Measurements from ENCODE around the gene AKT2.

AKT2 gene

GRCh38 chr19:40241809-40242384 lies 43.2 kb downstream of the AKT2 start:
- no peak for ATAC-seq (replicated peaks; ENCODE audit: extremely low read depth, poor library complexity, severe bottlenecking)

GRCh38 chr19:40241125-40241808 lies 43.9 kb downstream of the AKT2 start:
- ATAC-seq (replicated peaks; ENCODE audit: extremely low read depth, poor library complexity, severe bottlenecking) (no peak), DNase-seq (ENCODE audit: low spot score in 2 of 2) (no peak)
- Mint-ChIP-seq H3K9me3 (no peaks in the 10 kb centered on the region), H3K4me1 (peaks cover 14% of the 10 kb centered on the region), H3K27ac (ENCODE audit: low read depth) (peak overlapping the region; percentile 78), H3K4me3 (no peak overlapping the region), H3K36me3 (ENCODE audit: insufficient read depth) (peaks cover 37% of the 10 kb centered on the region), H3K27me3 (no peaks in the 10 kb centered on the region)

More at GRCh38 chr19:40241809-40242384, 43.2 kb downstream of the AKT2 start:
- no peaks in the 10 kb centered on the region for H3K9me3 Mint-ChIP-seq
- no peaks in the 10 kb centered on the region for H3K27me3 Mint-ChIP-seq
- peak overlapping the region; percentile 78 for H3K27ac Mint-ChIP-seq (ENCODE audit: low read depth)
- no peak overlapping the region for H3K4me3 Mint-ChIP-seq
- H3K36me3 Mint-ChIP-seq (ENCODE audit: insufficient read depth) = peaks cover 38% of the 10 kb centered on the region
- DNase-seq (ENCODE audit: low spot score in 2 of 2) = no peak
- H3K4me1 Mint-ChIP-seq = peaks cover 18% of the 10 kb centered on the region

GRCh38 chr19:40240332-40240731 lies 44.8 kb downstream of the AKT2 start:
- Mint-ChIP-seq H3K27ac (ENCODE audit: low read depth) (no peak overlapping the region), H3K9me3 (no peaks in the 10 kb centered on the region), H3K4me1 (peaks cover 11% of the 10 kb centered on the region), H3K27me3 (no peaks in the 10 kb centered on the region), H3K36me3 (ENCODE audit: insufficient read depth) (peaks cover 39% of the 10 kb centered on the region), H3K4me3 (no peak overlapping the region)
- ATAC-seq (replicated peaks; ENCODE audit: extremely low read depth, poor library complexity, severe bottlenecking) = no peak
- DNase-seq (ENCODE audit: low spot score in 2 of 2) = no peak

GRCh38 chr19:40239415-40240226 lies 45.5 kb downstream of the AKT2 start:
- H3K27me3 Mint-ChIP-seq = no peaks in the 10 kb centered on the region
- peaks cover 4% of the 10 kb centered on the region for H3K4me1 Mint-ChIP-seq
- ATAC-seq (replicated peaks; ENCODE audit: extremely low read depth, poor library complexity, severe bottlenecking) (no peak), DNase-seq (ENCODE audit: low spot score in 2 of 2) (no peak)
- H3K4me3 Mint-ChIP-seq = no peak overlapping the region
- no peak overlapping the region for H3K27ac Mint-ChIP-seq (ENCODE audit: low read depth)
- H3K9me3 Mint-ChIP-seq = no peaks in the 10 kb centered on the region
- peaks cover 43% of the 10 kb centered on the region for H3K36me3 Mint-ChIP-seq (ENCODE audit: insufficient read depth)

GRCh38 chr19:40238775-40239174 lies 46.4 kb downstream of the AKT2 start:
- Mint-ChIP-seq H3K9me3 (no peaks in the 10 kb centered on the region), H3K27ac (ENCODE audit: low read depth) (no peak overlapping the region), H3K4me1 (no peaks in the 10 kb centered on the region), H3K27me3 (no peaks in the 10 kb centered on the region), H3K4me3 (no peak overlapping the region), H3K36me3 (ENCODE audit: insufficient read depth) (peaks cover 45% of the 10 kb centered on the region)
- ATAC-seq (replicated peaks; ENCODE audit: extremely low read depth, poor library complexity, severe bottlenecking) = no peak
- DNase-seq (ENCODE audit: low spot score in 2 of 2) = no peak

GRCh38 chr19:40237791-40238190 lies 47.4 kb downstream of the AKT2 start:
- Mint-ChIP-seq H3K4me1 (no peaks in the 10 kb centered on the region), H3K27me3 (no peaks in the 10 kb centered on the region), H3K36me3 (ENCODE audit: insufficient read depth) (peaks cover 40% of the 10 kb centered on the region), H3K9me3 (no peaks in the 10 kb centered on the region), H3K4me3 (no peak overlapping the region), H3K27ac (ENCODE audit: low read depth) (no peak overlapping the region)
- DNase-seq (ENCODE audit: low spot score in 2 of 2) (no peak), ATAC-seq (replicated peaks; ENCODE audit: extremely low read depth, poor library complexity, severe bottlenecking) (no peak)

- Mint-ChIP-seq H3K4me3 (no peak overlapping the region), H3K4me1 (no peaks in the 10 kb centered on the region), H3K27ac (ENCODE audit: low read depth) (no peak overlapping the region), H3K9me3 (no peaks in the 10 kb centered on the region), H3K36me3 (ENCODE audit: insufficient read depth) (peaks cover 38% of the 10 kb centered on the region), H3K27me3 (no peaks in the 10 kb centered on the region)
- DNase-seq (ENCODE audit: low spot score in 2 of 2) (no peak), ATAC-seq (replicated peaks; ENCODE audit: extremely low read depth, poor library complexity, severe bottlenecking) (no peak)
Measured at GRCh38 chr19:40236366-40236765, 48.8 kb downstream of the AKT2 start.

GRCh38 chr19:40236026-40236355 lies 49.2 kb downstream of the AKT2 start:
- no peak for ATAC-seq (replicated peaks; ENCODE audit: extremely low read depth, poor library complexity, severe bottlenecking)
- no peak overlapping the region for H3K27ac Mint-ChIP-seq (ENCODE audit: low read depth)
- no peaks in the 10 kb centered on the region for H3K27me3 Mint-ChIP-seq
- no peak overlapping the region for H3K4me3 Mint-ChIP-seq
- peaks cover 38% of the 10 kb centered on the region for H3K36me3 Mint-ChIP-seq (ENCODE audit: insufficient read depth)
- no peaks in the 10 kb centered on the region for H3K4me1 Mint-ChIP-seq
- DNase-seq (ENCODE audit: low spot score in 2 of 2) = no peak
- H3K9me3 Mint-ChIP-seq = no peaks in the 10 kb centered on the region

- Mint-ChIP-seq H3K27me3 (no peaks in the 10 kb centered on the region), H3K36me3 (ENCODE audit: insufficient read depth) (peaks cover 36% of the 10 kb centered on the region), H3K9me3 (no peaks in the 10 kb centered on the region), H3K27ac (ENCODE audit: low read depth) (no peak overlapping the region), H3K4me3 (no peak overlapping the region), H3K4me1 (no peaks in the 10 kb centered on the region)
- ATAC-seq (replicated peaks; ENCODE audit: extremely low read depth, poor library complexity, severe bottlenecking) = no peak
- DNase-seq (ENCODE audit: low spot score in 2 of 2) = no peak
Measured at GRCh38 chr19:40235238-40236025, 49.7 kb downstream of the AKT2 start.

- ATAC-seq (replicated peaks; ENCODE audit: extremely low read depth, poor library complexity, severe bottlenecking) = no peak
- H3K36me3 Mint-ChIP-seq (ENCODE audit: insufficient read depth) = peaks cover 29% of the 10 kb centered on the region
- no peaks in the 10 kb centered on the region for H3K9me3 Mint-ChIP-seq
- peak overlapping the region; percentile 89 for H3K27ac Mint-ChIP-seq (ENCODE audit: low read depth)
- no peaks in the 10 kb centered on the region for H3K27me3 Mint-ChIP-seq
- no peak for DNase-seq (ENCODE audit: low spot score in 2 of 2)
- H3K4me1 Mint-ChIP-seq = no peaks in the 10 kb centered on the region
- H3K4me3 Mint-ChIP-seq = no peak overlapping the region
Measured at GRCh38 chr19:40234429-40235237, 50.5 kb downstream of the AKT2 start.

GRCh38 chr19:40233811-40234389 lies 51.2 kb downstream of the AKT2 start:
- no peaks in the 10 kb centered on the region for H3K27me3 Mint-ChIP-seq
- ATAC-seq (replicated peaks; ENCODE audit: extremely low read depth, poor library complexity, severe bottlenecking) (no peak), DNase-seq (ENCODE audit: low spot score in 2 of 2) (no peak)
- no peaks in the 10 kb centered on the region for H3K4me1 Mint-ChIP-seq
- peak overlapping the region; percentile 89 for H3K27ac Mint-ChIP-seq (ENCODE audit: low read depth)
- peaks cover 21% of the 10 kb centered on the region for H3K36me3 Mint-ChIP-seq (ENCODE audit: insufficient read depth)
- H3K9me3 Mint-ChIP-seq = no peaks in the 10 kb centered on the region
- H3K4me3 Mint-ChIP-seq = no peak overlapping the region

Data from central memory CD8-positive, alpha-beta T cell (primary cell).